Measurements from ENCODE around the gene CAB39.

The CAB39 gene

GRCh38 chr2:230751062-230751461 lies 38.4 kb downstream of the CAB39 start:
- peak; percentile 37 for DNase-seq (ENCODE audit: low spot score)
- in situ Hi-C loops (cut with MboI; ENCODE audit: low pct_unique_long_range_greater_than_20kb, low sequenced_read_pairs, unreplicated experiment), result no loop called here
- no peak for TF ChIP-seq CTCF (IDR thresholded peaks at IDR 0.05; ENCODE audit: extremely low read depth, insufficient read depth, missing control alignments)

GRCh38 chr2:230754200-230754599 lies 41.6 kb downstream of the CAB39 start:
- in situ Hi-C loops (cut with MboI; ENCODE audit: low pct_unique_long_range_greater_than_20kb, low sequenced_read_pairs, unreplicated experiment), result no loop called here
- DNase-seq (ENCODE audit: low spot score), result no peak
- no peak for TF ChIP-seq CTCF (IDR thresholded peaks at IDR 0.05; ENCODE audit: extremely low read depth, insufficient read depth, missing control alignments)

- no peak for TF ChIP-seq CTCF (IDR thresholded peaks at IDR 0.05; ENCODE audit: extremely low read depth, insufficient read depth, missing control alignments)
- no peak for DNase-seq (ENCODE audit: low spot score)
- in situ Hi-C loops (cut with MboI; ENCODE audit: low pct_unique_long_range_greater_than_20kb, low sequenced_read_pairs, unreplicated experiment), result no loop called here
These were observed 44.8 kb downstream of the CAB39 start for GRCh38 chr2:230757476-230757875.

- in situ Hi-C loops (cut with MboI; ENCODE audit: low pct_unique_long_range_greater_than_20kb, low sequenced_read_pairs, unreplicated experiment), result no loop called here
- TF ChIP-seq CTCF (IDR thresholded peaks at IDR 0.05; ENCODE audit: extremely low read depth, insufficient read depth, missing control alignments), result no peak
These were observed 46.2 kb downstream of the CAB39 start for GRCh38 chr2:230758566-230759480.

DNA sequence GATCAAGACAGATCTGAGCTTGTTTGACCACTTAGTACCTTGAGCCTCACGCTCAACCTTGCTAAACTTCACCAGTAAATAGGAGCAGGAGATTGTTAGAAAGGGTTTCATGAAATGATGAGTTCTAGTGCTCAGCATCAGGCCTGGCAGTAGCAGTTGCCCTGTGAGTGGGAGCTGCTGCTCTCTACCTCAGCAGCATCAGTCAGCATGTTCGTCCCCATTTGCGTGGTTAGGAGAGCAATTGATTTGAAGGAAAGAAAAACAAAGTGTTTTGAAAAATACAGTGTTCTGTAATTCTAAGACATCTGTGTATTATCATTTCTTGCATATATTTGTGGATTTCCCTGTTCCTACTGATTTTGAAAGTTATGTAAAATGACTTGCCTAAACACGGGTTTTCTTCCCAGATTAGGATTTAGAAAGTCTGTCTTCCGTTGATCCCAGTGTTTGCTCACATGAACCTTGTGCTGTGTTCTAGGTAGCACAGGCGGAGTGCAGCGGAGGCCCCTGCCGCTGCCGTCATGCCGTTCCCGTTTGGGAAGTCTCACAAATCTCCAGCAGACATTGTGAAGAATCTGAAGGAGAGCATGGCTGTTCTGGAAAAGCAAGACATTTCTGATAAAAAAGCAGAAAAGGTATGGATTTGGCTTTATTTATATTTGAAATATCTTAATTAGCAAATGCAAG lies 47.0 kb downstream of the CAB39 start:
- TF ChIP-seq CTCF (IDR thresholded peaks at IDR 0.05; ENCODE audit: extremely low read depth, insufficient read depth, missing control alignments), result no peak
- in situ Hi-C loops (cut with MboI; ENCODE audit: low pct_unique_long_range_greater_than_20kb, low sequenced_read_pairs, unreplicated experiment), result no loop called here
- no peak for DNase-seq (ENCODE audit: low spot score)

More at GRCh38 chr2:230758566-230759480, 46.2 kb downstream of the CAB39 start:
- DNase-seq (ENCODE audit: low spot score), result no peak

DNA sequence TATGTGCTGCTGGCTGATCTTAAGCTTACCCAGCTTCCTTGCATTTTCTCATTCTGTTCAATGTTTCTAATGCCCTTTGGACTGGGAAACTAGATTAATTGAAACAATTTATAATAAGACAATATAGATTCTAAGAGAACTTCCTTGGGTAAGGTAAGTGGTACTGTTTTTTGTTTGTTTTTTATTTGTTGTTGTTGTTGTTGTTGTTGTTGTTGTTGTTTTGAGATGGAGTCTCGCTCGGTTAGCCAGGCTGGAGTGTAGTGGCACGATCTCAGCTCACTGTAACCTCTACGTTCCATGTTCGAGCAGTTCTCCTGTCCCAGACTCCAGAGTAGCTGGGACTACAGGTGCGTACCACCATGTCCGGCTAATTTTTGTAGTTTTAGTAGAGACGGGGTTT lies 49.1 kb downstream of the CAB39 start:
- in situ Hi-C loops (cut with MboI; ENCODE audit: low pct_unique_long_range_greater_than_20kb, low sequenced_read_pairs, unreplicated experiment), result no loop called here

More for the DNA sequence above, 49.1 kb downstream of the CAB39 start:
- no peak for DNase-seq (ENCODE audit: low spot score)
- TF ChIP-seq CTCF (IDR thresholded peaks at IDR 0.05; ENCODE audit: extremely low read depth, insufficient read depth, missing control alignments), result no peak
